Activated CD8-positive, alpha-beta memory T cell treated with anti-CD3 and anti-CD28 coated beads for 1 hour (primary cell): ENCODE measurements around the gene PABPN1L.

ENCODE experiments used
- DNase-seq, 2 donors: peaks; one replicate each; pipeline ENCODE4 v3.0.0-alpha.2; 2020; ENCODE audit warnings: low read depth in 1 of 2; ENCODE audit errors: extremely low read depth in 1 of 2

PABPN1L gene

GRCh38 chr16:88853325-88853941 is 13.0 kb downstream of the PABPN1L start:
- DNase-seq = no peak

- DNase-seq = no peak
Measured at GRCh38 chr16:88851616-88852015, 14.8 kb downstream of the PABPN1L start.

- DNase-seq = no peak
Measured at GRCh38 chr16:88850531-88851199, 15.8 kb downstream of the PABPN1L start.

- DNase-seq = no peak
Measured at GRCh38 chr16:88848557-88848956, 17.9 kb downstream of the PABPN1L start.

- no peak for DNase-seq
Measured at GRCh38 chr16:88847654-88848053, 18.8 kb downstream of the PABPN1L start.

GRCh38 chr16:88846088-88846487 is 20.4 kb downstream of the PABPN1L start:
- no peak for DNase-seq

- DNase-seq = no peak
Measured at GRCh38 chr16:88844419-88845036, 21.9 kb downstream of the PABPN1L start.

GRCh38 chr16:88843256-88843655 is 23.2 kb downstream of the PABPN1L start:
- DNase-seq = no peak

- DNase-seq = no peak
Measured at GRCh38 chr16:88842806-88843205, 23.7 kb downstream of the PABPN1L start.

GRCh38 chr16:88842308-88842756 is 24.1 kb downstream of the PABPN1L start:
- no peak for DNase-seq

- DNase-seq = no peak
Measured at GRCh38 chr16:88841521-88842307, 24.7 kb downstream of the PABPN1L start.

- no peak for DNase-seq
Measured at GRCh38 chr16:88840600-88841215, 25.8 kb downstream of the PABPN1L start.

GRCh38 chr16:88839745-88840599 is 26.5 kb downstream of the PABPN1L start:
- no peak for DNase-seq

GRCh38 chr16:88839026-88839529 is 27.4 kb downstream of the PABPN1L start:
- no peak for DNase-seq

- DNase-seq = no peak
Measured at GRCh38 chr16:88838566-88838965, 27.9 kb downstream of the PABPN1L start.

GRCh38 chr16:88837806-88838205 is 28.7 kb downstream of the PABPN1L start:
- DNase-seq = no peak

- no peak for DNase-seq
Measured at GRCh38 chr16:88836791-88837190, 29.7 kb downstream of the PABPN1L start.

- no peak for DNase-seq
Measured at GRCh38 chr16:88835818-88836217, 30.6 kb downstream of the PABPN1L start.

- no peak for DNase-seq
Measured at GRCh38 chr16:88835383-88835782, 31.1 kb downstream of the PABPN1L start.

- DNase-seq = no peak
Measured at GRCh38 chr16:88834670-88835069, 31.8 kb downstream of the PABPN1L start.
